Measurements from ENCODE around the gene FAM240A. TPM values are rescaled to one million over a fixed set of nuclear protein-coding genes. Genes with fewer than 3 reads are reported as not detected.

Gene FAM240A
- total RNA-seq = not detected

DNA sequence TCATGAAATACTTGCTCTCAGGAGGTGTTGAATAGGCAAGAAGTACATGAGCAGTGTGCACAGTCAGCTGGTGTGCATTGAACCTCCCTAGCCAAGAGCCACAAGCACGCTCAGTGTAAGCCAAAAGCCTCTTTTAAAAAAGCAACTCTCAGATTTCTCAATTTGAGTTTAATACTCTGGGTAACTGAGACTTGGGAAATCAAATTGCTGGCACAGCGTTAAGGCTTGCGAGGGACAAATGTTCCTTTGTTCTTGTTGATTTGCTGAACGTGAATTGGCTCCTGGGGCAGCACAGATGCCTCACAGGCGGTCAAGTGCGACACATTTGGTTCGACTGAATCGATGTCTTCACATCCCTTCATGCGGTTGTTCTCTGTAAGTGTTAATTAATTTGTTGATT lies at the start of gene FAM240A:
Gene FAM240A, plus strand, starts transcription at position 202 of the 400 bp plus-strand sequence. Its CDS starts 159 bp downstream, at position 361.
- no peak for TF ChIP-seq CTCF (IDR thresholded peaks at IDR 0.05; ENCODE audit: low read depth)

- no peak for TF ChIP-seq CTCF (IDR thresholded peaks at IDR 0.05; ENCODE audit: low read depth)
These were observed 47.9 kb upstream of the FAM240A start for GRCh38 chr3:46564190-46565021.

GRCh38 chr3:46565077-46565476 lies 47.2 kb upstream of the FAM240A start:
- TF ChIP-seq CTCF (IDR thresholded peaks at IDR 0.05; ENCODE audit: low read depth) = no peak

DNA sequence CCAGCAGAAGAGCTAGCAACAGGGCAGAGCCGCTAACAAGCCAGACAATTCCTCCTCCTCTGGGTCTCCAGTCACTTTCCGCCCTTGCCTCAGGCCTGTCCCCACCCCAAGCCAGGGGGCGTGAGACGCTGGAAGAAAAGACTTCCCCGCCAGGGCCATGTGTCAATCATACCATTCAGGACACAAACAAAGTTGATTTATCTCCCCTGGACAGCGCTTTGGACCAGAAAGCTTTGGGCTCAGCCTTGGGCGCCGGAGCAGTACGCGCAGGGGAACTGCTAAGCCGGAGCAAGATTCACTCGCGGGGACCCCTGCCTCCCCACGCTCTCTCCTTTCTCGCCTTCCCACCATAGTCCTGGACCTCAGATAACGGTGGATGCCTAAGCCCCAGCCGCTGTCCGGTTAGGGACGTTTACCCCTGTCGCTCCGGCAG lies 46.7 kb upstream of the FAM240A start:
- TF ChIP-seq CTCF (IDR thresholded peaks at IDR 0.05; ENCODE audit: low read depth) = no peak

- no peak for TF ChIP-seq CTCF (IDR thresholded peaks at IDR 0.05; ENCODE audit: low read depth)
These were observed 46.2 kb upstream of the FAM240A start, which contains the start of gene LRRC2 for GRCh38 chr3:46566040-46566641. LRRC2 (minus strand) TSS chr3:46566302; CDS start chr3:46551591, 14,711 bp downstream.

- TF ChIP-seq CTCF (IDR thresholded peaks at IDR 0.05; ENCODE audit: low read depth) = no peak
These were observed 40.6 kb upstream of the FAM240A start for GRCh38 chr3:46571684-46572083.

DNA sequence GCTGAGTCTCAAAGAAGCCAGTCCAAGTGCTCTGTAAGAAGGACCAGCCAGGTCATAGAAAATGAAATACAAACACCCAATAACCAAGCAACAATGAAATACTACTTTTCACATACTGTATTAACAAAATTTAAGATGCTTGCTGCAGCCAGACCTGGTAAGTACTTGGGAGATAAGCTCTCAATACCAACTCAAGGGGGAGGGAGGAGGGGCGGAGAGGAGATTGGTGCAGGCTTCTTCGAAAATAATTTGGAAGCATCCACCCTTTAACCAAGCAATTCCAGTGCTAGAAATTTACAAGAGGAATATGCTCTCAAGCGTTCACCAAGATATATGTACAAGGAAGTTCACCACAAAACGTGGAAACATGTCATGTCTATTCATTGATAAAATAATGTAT lies 38.6 kb upstream of the FAM240A start:
- TF ChIP-seq CTCF (IDR thresholded peaks at IDR 0.05; ENCODE audit: low read depth) = no peak

Data from subcutaneous adipose tissue (tissue), 4 donors.